Measurements from ENCODE around the gene MYH15. TPM values are rescaled to one million over a fixed set of nuclear protein-coding genes. Genes with fewer than 3 reads are reported as not detected.

Gene MYH15
- total and polyA plus RNA-seq, 2 of the 8 experiments (the other 6 are each of a cell fraction or from before 2014, with no cell fraction given) = under 0.01 TPM; not detected in 1

GRCh38 chr3:108389372-108389771 lies 121.0 kb downstream of the MYH15 start:
- Histone ChIP-seq H3K18ac (ENCODE audit: extremely low read depth, low read length) (no peak overlapping the region), H2AFZ (ENCODE audit: low read length) (no peak overlapping the region), H3K4ac (replicated peaks; ENCODE audit: insufficient read length, low read depth, low read length) (no peak overlapping the region), H2BK120ac (replicated peaks; ENCODE audit: low read depth, low read length) (no peak overlapping the region), H3K4me2 (ENCODE audit: insufficient read depth in 1 of 2, low read depth in 2 of 2, low read length in 2 of 2) (no peak overlapping the region), H3K9me3 (ENCODE audit: insufficient read depth in 2 of 2, low read depth in 1 of 2, low read length in 1 of 2) (no peaks in the 10 kb centered on the region), H3K79me2 (ENCODE audit: control insufficient read depth in 1 of 2, insufficient read depth in 2 of 2, low read length in 2 of 2) (no peaks in the 10 kb centered on the region), H2BK12ac (ENCODE audit: low read depth, low read length) (no peak overlapping the region), H3K14ac (ENCODE audit: insufficient read length) (no peak overlapping the region), H3K4me3 (ENCODE audit: extremely low read depth in 1 of 4, insufficient read depth in 2 of 4, low read depth in 3 of 4, low read length in 4 of 4) (no peak overlapping the region), H4K8ac (ENCODE audit: extremely low read depth, insufficient read depth, low read length) (no peak overlapping the region), H2BK15ac (ENCODE audit: low read length) (no peak overlapping the region), H3K23me2 (ENCODE audit: low read depth, low read length) (no peaks in the 10 kb centered on the region), H3K79me1 (ENCODE audit: low read depth, low read length) (no peaks in the 10 kb centered on the region), H3K56ac (replicated peaks; ENCODE audit: insufficient read length, low read depth, low read length) (no peak overlapping the region), H2BK20ac (ENCODE audit: low read length) (no peak overlapping the region), H4K20me1 (replicated peaks in 1 of 2; ENCODE audit: control insufficient read depth in 1 of 2, insufficient read depth in 2 of 2, low read length in 2 of 2) (no peaks in the 10 kb centered on the region), H3K9ac (replicated peaks in 1 of 4; ENCODE audit: extremely low read depth in 1 of 4, low read depth in 3 of 4, low read length in 3 of 4) (no peak overlapping the region), H3K4me1 (replicated peaks in 1 of 4; ENCODE audit: control insufficient read depth in 3 of 4, insufficient read depth in 4 of 4, low read length in 3 of 4) (peaks cover 0 to 7% (median 4%) of the 10 kb centered on the region in 4 experiments; a peak in 3 of 7 replicates), H4K5ac (ENCODE audit: insufficient read length, low read depth, low read length) (no peak overlapping the region), H3K27ac (ENCODE audit: low read depth, low read length) (no peak overlapping the region), H3K23ac (ENCODE audit: insufficient read length) (no peak overlapping the region), H2BK5ac (ENCODE audit: low read depth, low read length) (no peak overlapping the region), H3K27me3 (replicated peaks in 1 of 4; ENCODE audit: control insufficient read depth in 3 of 4, extremely low read depth in 1 of 4, insufficient read depth in 3 of 4, low read length in 3 of 4) (no peaks in the 10 kb centered on the region), H4K91ac (replicated peaks; ENCODE audit: insufficient read length, low read length) (no peak overlapping the region), H2AK5ac (ENCODE audit: low read depth, low read length) (no peak overlapping the region), H3K36me3 (ENCODE audit: control insufficient read depth in 2 of 4, insufficient read depth in 4 of 4, low read length in 3 of 4) (no peaks in the 10 kb centered on the region)
- CTCF ChIA-PET (ENCODE audit: partially characterized antibody) = interaction anchor here (0.6 to 1.4 kb wide), 2 partner anchors 79 to 236 kb away, joined by 3 to 4 read pairs; no protein-coding TSS in a partner anchor
- DNase-seq (ENCODE audit: low read depth in 1 of 2, low spot score in 2 of 2) (no peak), FAIRE-seq (no peak)
- POLR2A ChIA-PET (ENCODE audit: partially characterized antibody) = no interaction called here
- WGBS, 2 experiments (ENCODE audit: extremely low coverage in 1 of 2, insufficient coverage in 1 of 2, insufficient read length in 1 of 2, insufficient replicate concordance in 2 of 2, low coverage in 1 of 2, low lambda C conversion rate in 2 of 2, missing lambda C conversion rate in 1 of 2) = 71% methylated on average over 1 of the region's 1 CpG; no CpG with 5 or more reads in 1 of the 2 experiments
- TF ChIP-seq ATF3 (IDR thresholded peaks at IDR 0.05; ENCODE audit: insufficient read depth, low read depth, low read length) (no peak), CBX5 (IDR thresholded peaks at IDR 0.05; ENCODE audit: low read depth, low read length) (no peak), JUND (IDR thresholded peaks at IDR 0.05; ENCODE audit: low read length) (no peak), CBX8 (IDR thresholded peaks at IDR 0.05; ENCODE audit: borderline replicate concordance, low read depth, low read length) (no peak), TAF7 (optimal IDR thresholded peaks at IDR 0.05; ENCODE audit: borderline replicate concordance, low read depth, low read length) (no peak), POLR2AphosphoS5 (IDR thresholded peaks at IDR 0.05; ENCODE audit: low read depth, low read length) (no peak), SP4 (IDR thresholded peaks at IDR 0.05; ENCODE audit: low read length) (no peak), FOSL1 (IDR thresholded peaks at IDR 0.05; ENCODE audit: insufficient read depth, low read depth, low read length) (no peak), PHF8 (conservative IDR thresholded peaks at IDR 0.05; ENCODE audit: low read depth, low read length) (no peak), RXRA (IDR thresholded peaks at IDR 0.05; ENCODE audit: insufficient read depth, low read depth, low read length) (no peak), KDM4A (IDR thresholded peaks at IDR 0.05; ENCODE audit: low read depth, low read length, severe bottlenecking) (no peak), SRF (IDR thresholded peaks at IDR 0.05; ENCODE audit: low read depth, low read length) (no peak), CHD1 (IDR thresholded peaks at IDR 0.05; ENCODE audit: low read depth, low read length) (no peak), BACH1 (IDR thresholded peaks at IDR 0.05; ENCODE audit: low read length) (no peak)
